Measurements from ENCODE around the gene ALX4. TPM values are rescaled to one million over a fixed set of nuclear protein-coding genes. Genes with fewer than 3 reads are reported as not detected.

ALX4 gene
- total RNA-seq, 3 donors from 2014 or later (not counting 1 experiment from before 2014, with no cell fraction given): not detected

DNA sequence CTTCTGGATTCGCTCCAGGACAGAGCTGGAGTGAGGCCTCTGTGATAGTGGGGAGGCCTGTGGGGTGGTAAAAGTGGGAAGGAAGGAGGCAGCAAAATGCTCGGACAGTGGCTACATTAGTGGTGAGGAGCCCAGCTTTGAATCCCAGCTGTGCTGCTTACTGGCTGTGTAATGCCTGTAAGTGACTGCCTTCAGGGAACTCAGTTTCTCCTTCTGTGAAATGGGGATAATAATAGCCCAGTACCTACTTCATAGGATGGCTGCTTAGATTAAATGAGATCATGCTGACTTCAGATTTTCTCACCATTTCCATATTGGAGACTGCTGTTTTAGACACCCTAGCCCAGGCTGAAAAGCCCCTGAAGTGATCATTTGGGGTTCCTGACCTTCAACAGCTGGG, 8.4 kb upstream of the ALX4 start:
- Mint-ChIP-seq H3K27me3 (ENCODE audit: low read depth in 2 of 2) (peaks cover 70 to 74% of the 10 kb centered on the region in 2 donors), H3K36me3 (no peaks in the 10 kb centered on the region), H3K4me1 (peaks cover 0 to 18% of the 10 kb centered on the region in 2 donors), H3K9me3 (no peaks in the 10 kb centered on the region), H3K27ac (no peak overlapping the region), H3K4me3 (no peak overlapping the region)
- Histone ChIP-seq H3K4me1 (ENCODE audit: control insufficient read depth, insufficient read depth, low read length) (peaks cover 20% of the 10 kb centered on the region), H3K4me3 (ENCODE audit: low read length) (no peak overlapping the region), H3K36me3 (ENCODE audit: control insufficient read depth, insufficient read depth, low read length) (no peaks in the 10 kb centered on the region), H3K27ac (ENCODE audit: low read length) (no peak overlapping the region), H3K9me3 (ENCODE audit: control insufficient read depth, insufficient read depth, low read length) (no peaks in the 10 kb centered on the region), H3K27me3 (ENCODE audit: control insufficient read depth, insufficient read depth, low read length) (peaks cover 43% of the 10 kb centered on the region)
- 10% methylated on average over 2 of the region's 2 CpGs for WGBS (ENCODE audit: insufficient coverage)
- DNase-seq (no peak), ATAC-seq (no peak)
- TF ChIP-seq, protein P1, sequence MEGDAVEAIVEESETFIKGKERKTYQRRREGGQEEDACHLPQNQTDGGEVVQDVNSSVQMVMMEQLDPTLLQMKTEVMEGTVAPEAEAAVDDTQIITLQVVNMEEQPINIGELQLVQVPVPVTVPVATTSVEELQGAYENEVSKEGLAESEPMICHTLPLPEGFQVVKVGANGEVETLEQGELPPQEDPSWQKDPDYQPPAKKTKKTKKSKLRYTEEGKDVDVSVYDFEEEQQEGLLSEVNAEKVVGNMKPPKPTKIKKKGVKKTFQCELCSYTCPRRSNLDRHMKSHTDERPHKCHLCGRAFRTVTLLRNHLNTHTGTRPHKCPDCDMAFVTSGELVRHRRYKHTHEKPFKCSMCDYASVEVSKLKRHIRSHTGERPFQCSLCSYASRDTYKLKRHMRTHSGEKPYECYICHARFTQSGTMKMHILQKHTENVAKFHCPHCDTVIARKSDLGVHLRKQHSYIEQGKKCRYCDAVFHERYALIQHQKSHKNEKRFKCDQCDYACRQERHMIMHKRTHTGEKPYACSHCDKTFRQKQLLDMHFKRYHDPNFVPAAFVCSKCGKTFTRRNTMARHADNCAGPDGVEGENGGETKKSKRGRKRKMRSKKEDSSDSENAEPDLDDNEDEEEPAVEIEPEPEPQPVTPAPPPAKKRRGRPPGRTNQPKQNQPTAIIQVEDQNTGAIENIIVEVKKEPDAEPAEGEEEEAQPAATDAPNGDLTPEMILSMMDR (IDR thresholded peaks at IDR 0.05): no peak
- intact Hi-C loops (cut with micrococcal nuclease): no loop called here

DNA sequence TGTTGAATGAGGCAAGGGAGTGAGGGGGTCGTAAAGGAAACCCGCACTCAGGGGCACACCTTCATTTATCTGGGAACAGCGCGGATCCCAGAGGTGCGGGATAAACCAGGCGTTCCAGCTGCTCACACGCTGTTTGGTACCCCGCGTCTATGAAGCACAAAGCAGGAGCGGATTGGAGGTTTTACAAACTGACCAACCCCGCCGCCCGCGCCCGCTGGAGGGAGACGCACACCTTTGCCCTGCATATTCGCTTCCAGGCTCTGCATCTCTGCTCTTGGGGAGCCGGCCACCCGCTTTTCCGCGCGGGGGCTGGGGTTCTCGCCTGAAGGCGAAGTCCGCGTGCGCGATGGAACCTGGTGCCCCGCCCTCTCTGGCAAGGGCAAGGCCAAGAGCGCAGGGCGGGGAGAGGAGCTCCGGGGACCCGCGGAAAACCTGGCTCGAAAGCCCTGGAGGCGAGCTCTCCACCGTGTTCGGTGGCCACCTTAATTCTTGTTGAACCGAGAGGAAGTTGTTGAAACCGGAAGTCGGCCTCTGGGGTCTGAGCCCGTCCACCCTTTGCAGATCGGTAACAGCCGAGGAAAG, 6.8 kb upstream of the ALX4 start:
- intact Hi-C loops (cut with micrococcal nuclease): no loop called here
- Mint-ChIP-seq H3K4me3 (peak overlapping the region; percentile 61), H3K36me3 (no peaks in the 10 kb centered on the region), H3K27ac (no peak overlapping the region), H3K27me3 (ENCODE audit: low read depth in 2 of 2) (peaks cover 69 to 72% of the 10 kb centered on the region in 2 donors), H3K9me3 (no peaks in the 10 kb centered on the region), H3K4me1 (peaks cover 0 to 18% of the 10 kb centered on the region in 2 donors)
- Histone ChIP-seq H3K4me1 (ENCODE audit: control insufficient read depth, insufficient read depth, low read length) (peaks cover 20% of the 10 kb centered on the region), H3K4me3 (ENCODE audit: low read length) (no peak overlapping the region), H3K27ac (ENCODE audit: low read length) (no peak overlapping the region), H3K36me3 (ENCODE audit: control insufficient read depth, insufficient read depth, low read length) (no peaks in the 10 kb centered on the region), H3K9me3 (ENCODE audit: control insufficient read depth, insufficient read depth, low read length) (no peaks in the 10 kb centered on the region), H3K27me3 (ENCODE audit: control insufficient read depth, insufficient read depth, low read length) (peaks cover 45% of the 10 kb centered on the region)
- ATAC-seq (no peak), DNase-seq (no peak)
- TF ChIP-seq, protein P1 (IDR thresholded peaks at IDR 0.05): no peak
- 4% methylated on average over 44 of the region's 44 CpGs for WGBS (ENCODE audit: insufficient coverage)

DNA sequence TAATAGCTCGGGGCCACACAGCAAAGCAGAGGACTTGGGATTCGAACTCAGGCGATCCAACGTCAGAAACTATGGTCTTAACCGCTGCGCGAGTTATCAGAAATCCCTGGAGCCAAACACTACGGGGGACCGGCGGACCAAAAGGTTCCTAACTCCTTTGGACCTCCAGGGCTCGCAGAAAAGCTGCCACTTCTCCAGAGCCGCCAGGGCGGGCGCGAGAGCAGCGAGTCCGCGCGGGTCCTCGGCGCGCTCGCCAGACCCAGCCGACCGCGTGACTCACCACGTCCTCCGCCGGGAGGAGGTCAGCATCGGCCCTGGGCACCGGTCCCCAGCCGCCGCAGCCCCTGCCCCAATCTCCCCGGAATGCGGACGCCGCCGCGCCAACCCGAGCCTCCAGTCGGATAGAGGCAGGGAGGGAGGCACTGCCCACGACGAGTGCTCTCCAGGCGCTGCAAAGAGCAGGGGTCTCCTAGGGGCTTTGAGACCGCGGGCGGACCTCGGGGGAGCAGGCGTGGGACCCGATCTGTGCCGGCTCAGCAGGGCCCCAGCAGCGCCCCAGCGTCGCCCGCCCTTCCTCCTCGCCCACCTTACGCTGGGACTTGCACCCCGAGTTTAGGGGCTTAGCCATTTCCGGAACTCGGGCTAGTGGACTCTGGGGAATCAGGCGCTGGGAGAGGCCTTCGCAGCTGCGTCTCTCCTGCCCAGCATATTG, 6.2 kb upstream of the ALX4 start:
- peaks cover 69 to 72% of the 10 kb centered on the region in 2 donors for H3K27me3 Mint-ChIP-seq (ENCODE audit: low read depth in 2 of 2)
- H3K4me3 Mint-ChIP-seq: peak overlapping the region; percentile 6
- H3K27ac Mint-ChIP-seq: no peak overlapping the region
- ATAC-seq (no peak), DNase-seq (no peak)
- peaks cover 0 to 18% of the 10 kb centered on the region in 2 donors for H3K4me1 Mint-ChIP-seq
- H3K36me3 Mint-ChIP-seq: no peaks in the 10 kb centered on the region
- H3K9me3 Mint-ChIP-seq: no peaks in the 10 kb centered on the region
- Histone ChIP-seq H3K9me3 (ENCODE audit: control insufficient read depth, insufficient read depth, low read length) (no peaks in the 10 kb centered on the region), H3K27me3 (ENCODE audit: control insufficient read depth, insufficient read depth, low read length) (peaks cover 50% of the 10 kb centered on the region), H3K36me3 (ENCODE audit: control insufficient read depth, insufficient read depth, low read length) (no peaks in the 10 kb centered on the region), H3K4me1 (ENCODE audit: control insufficient read depth, insufficient read depth, low read length) (peaks cover 20% of the 10 kb centered on the region), H3K27ac (ENCODE audit: low read length) (no peak overlapping the region), H3K4me3 (ENCODE audit: low read length) (no peak overlapping the region)
- intact Hi-C loops (cut with micrococcal nuclease): no loop called here
- TF ChIP-seq, protein P1 (IDR thresholded peaks at IDR 0.05): no peak
- 5% methylated on average over 63 of the region's 63 CpGs for WGBS (ENCODE audit: insufficient coverage)
